Measurements from ENCODE around the gene SHANK1. TPM values are rescaled to one million over a fixed set of nuclear protein-coding genes. Genes with fewer than 3 reads are reported as not detected.

SHANK1 gene
- total RNA-seq, 1 experiment from 2014 or later: 0.47 TPM

Other genes starting within 250 kb of the SHANK1 start
- gene EMC10, start 243.3 kb downstream of the SHANK1 start, total RNA-seq (2014; rRNA removed): 228 and 286 TPM in 2 replicates
- gene GARIN5A, start 243.0 kb downstream of the SHANK1 start, total RNA-seq (2014; rRNA removed): 3.5 and 6.2 TPM in 2 replicates
- gene JOSD2, start 208.6 kb downstream of the SHANK1 start, total RNA-seq (2014; rRNA removed): 60.8 and 71.5 TPM in 2 replicates
- not detected in 2 replicates for gene ASPDH, start 205.9 kb downstream of the SHANK1 start, total RNA-seq (2014; rRNA removed)
- 0.26 and 0.52 TPM in 2 replicates for gene LRRC4B, start 151.4 kb downstream of the SHANK1 start, total RNA-seq (2014; rRNA removed)
- 0.12 and 0.18 TPM in 2 replicates for gene SYT3, start 79.9 kb downstream of the SHANK1 start, total RNA-seq (2014; rRNA removed)
- gene C19orf81, start 70.4 kb downstream of the SHANK1 start, total RNA-seq (2014; rRNA removed): 5.7 and 20.0 TPM in 2 replicates
- 2.3 and 2.4 TPM in 2 replicates for gene CLEC11A, start 3.6 kb upstream of the SHANK1 start, total RNA-seq (2014; rRNA removed)
- gene GPR32, start 50.7 kb upstream of the SHANK1 start, total RNA-seq (2014; rRNA removed): not detected in 2 replicates
- gene ACP4, start 70.6 kb upstream of the SHANK1 start, total RNA-seq (2014; rRNA removed): not detected in 2 replicates
- gene KLK1, start 104.0 kb upstream of the SHANK1 start, total RNA-seq (2014; rRNA removed): not detected in 2 replicates
- gene KLK15, start 113.8 kb upstream of the SHANK1 start, total RNA-seq (2014; rRNA removed): 1.3 TPM in 1 of 2 replicates, not detected in the other
- not detected in 2 replicates for gene KLK3, start 135.1 kb upstream of the SHANK1 start, total RNA-seq (2014; rRNA removed)
- not detected in 2 replicates for gene KLK2, start 153.6 kb upstream of the SHANK1 start, total RNA-seq (2014; rRNA removed)
- not detected in 2 replicates for gene KLK4, start 191.6 kb upstream of the SHANK1 start, total RNA-seq (2014; rRNA removed)
- 58.5 and 59.0 TPM in 2 replicates for gene KLK5, start 233.2 kb upstream of the SHANK1 start, total RNA-seq (2014; rRNA removed)
- 73.7 and 75.0 TPM in 2 replicates for gene KLK6, start 249.8 kb upstream of the SHANK1 start, total RNA-seq (2014; rRNA removed)